GM19452 (cell line): ENCODE data around the gene SCFD2.

Experiments
- ATAC-seq: cut with Tn5 transposase; IDR thresholded peaks from one replicate; pipeline ENCODE4 v1.9.1; 2021; ENCODE audit not compliant: unreplicated experiment

The SCFD2 gene

GRCh38 chr4:52904421-52904820 lies 461.4 kb downstream of the SCFD2 start:
- no peak for ATAC-seq

GRCh38 chr4:52903273-52903672 lies 462.6 kb downstream of the SCFD2 start:
- no peak for ATAC-seq

- ATAC-seq, result no peak
Measured at GRCh38 chr4:52894443-52894842, 471.4 kb downstream of the SCFD2 start.

- no peak for ATAC-seq
Measured at GRCh38 chr4:52892880-52893279, 473.0 kb downstream of the SCFD2 start.

- no peak for ATAC-seq
Measured at GRCh38 chr4:52891743-52892142, 474.1 kb downstream of the SCFD2 start.

- no peak for ATAC-seq
Measured at GRCh38 chr4:52890521-52890791, 475.4 kb downstream of the SCFD2 start.

- ATAC-seq, result no peak
Measured at GRCh38 chr4:52889778-52890520, 475.9 kb downstream of the SCFD2 start.

GRCh38 chr4:52889354-52889753 lies 476.5 kb downstream of the SCFD2 start:
- no peak for ATAC-seq

- no peak for ATAC-seq
Measured at GRCh38 chr4:52884994-52885393, 480.9 kb downstream of the SCFD2 start.

- ATAC-seq, result no peak
Measured at GRCh38 chr4:52883707-52884669, 481.9 kb downstream of the SCFD2 start.

- no peak for ATAC-seq
Measured at GRCh38 chr4:52883183-52883621, 482.7 kb downstream of the SCFD2 start.

- ATAC-seq, result no peak
Measured at GRCh38 chr4:52880994-52881393, 484.9 kb downstream of the SCFD2 start.

GRCh38 chr4:52879471-52879870 lies 486.4 kb downstream of the SCFD2 start:
- no peak for ATAC-seq

- ATAC-seq, result no peak
Measured at GRCh38 chr4:52877694-52878093, 488.2 kb downstream of the SCFD2 start.

- ATAC-seq, result no peak
Measured at GRCh38 chr4:52877036-52877435, 488.8 kb downstream of the SCFD2 start.

- ATAC-seq, result no peak
Measured at GRCh38 chr4:52876069-52876468, 489.8 kb downstream of the SCFD2 start.

GRCh38 chr4:52874948-52875347 lies 490.9 kb downstream of the SCFD2 start:
- no peak for ATAC-seq

- ATAC-seq, result no peak
Measured at GRCh38 chr4:52873861-52874343, 492.0 kb downstream of the SCFD2 start.

- ATAC-seq, result no peak
Measured at GRCh38 chr4:52873191-52873590, 492.7 kb downstream of the SCFD2 start.

- ATAC-seq, result no peak
Measured at GRCh38 chr4:52870225-52870624, 495.6 kb downstream of the SCFD2 start.

- no peak for ATAC-seq
Measured at GRCh38 chr4:52869656-52870055, 496.2 kb downstream of the SCFD2 start.

- ATAC-seq, result no peak
Measured at GRCh38 chr4:52869196-52869595, 496.7 kb downstream of the SCFD2 start.
